ENCODE results near the gene EFCAB8.
A peak's percentile ranks its signal among the peaks of the same experiment; 100 is the strongest.

DNA sequence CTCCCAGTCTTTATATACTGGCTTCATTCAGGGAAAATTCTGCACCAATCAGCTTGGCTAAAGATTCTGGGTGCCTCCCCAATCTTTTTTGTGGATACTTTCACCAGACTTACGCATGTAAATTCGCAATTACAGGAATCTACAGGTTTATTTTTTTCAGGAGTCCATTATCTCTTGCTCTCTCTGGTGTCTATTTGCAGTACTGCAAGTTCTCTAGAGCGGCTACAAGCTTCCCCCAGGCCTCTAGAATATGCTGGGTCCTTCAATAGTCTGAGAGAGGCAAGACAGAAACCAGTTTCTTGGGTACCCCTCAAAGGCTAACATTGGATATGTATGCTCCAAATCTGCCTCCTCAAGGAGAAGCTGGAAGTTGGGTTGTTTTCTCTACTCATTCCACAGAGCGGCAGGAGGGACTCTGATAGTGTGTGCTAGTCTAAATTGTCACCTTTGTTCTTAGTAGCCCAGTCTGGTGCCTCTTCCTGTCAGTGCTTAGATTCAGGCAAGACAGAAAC lies 87.0 kb downstream of the EFCAB8 start:
- no peak for TF ChIP-seq POLR2A (IDR thresholded peaks at IDR 0.05)
- TF ChIP-seq, protein P1, sequence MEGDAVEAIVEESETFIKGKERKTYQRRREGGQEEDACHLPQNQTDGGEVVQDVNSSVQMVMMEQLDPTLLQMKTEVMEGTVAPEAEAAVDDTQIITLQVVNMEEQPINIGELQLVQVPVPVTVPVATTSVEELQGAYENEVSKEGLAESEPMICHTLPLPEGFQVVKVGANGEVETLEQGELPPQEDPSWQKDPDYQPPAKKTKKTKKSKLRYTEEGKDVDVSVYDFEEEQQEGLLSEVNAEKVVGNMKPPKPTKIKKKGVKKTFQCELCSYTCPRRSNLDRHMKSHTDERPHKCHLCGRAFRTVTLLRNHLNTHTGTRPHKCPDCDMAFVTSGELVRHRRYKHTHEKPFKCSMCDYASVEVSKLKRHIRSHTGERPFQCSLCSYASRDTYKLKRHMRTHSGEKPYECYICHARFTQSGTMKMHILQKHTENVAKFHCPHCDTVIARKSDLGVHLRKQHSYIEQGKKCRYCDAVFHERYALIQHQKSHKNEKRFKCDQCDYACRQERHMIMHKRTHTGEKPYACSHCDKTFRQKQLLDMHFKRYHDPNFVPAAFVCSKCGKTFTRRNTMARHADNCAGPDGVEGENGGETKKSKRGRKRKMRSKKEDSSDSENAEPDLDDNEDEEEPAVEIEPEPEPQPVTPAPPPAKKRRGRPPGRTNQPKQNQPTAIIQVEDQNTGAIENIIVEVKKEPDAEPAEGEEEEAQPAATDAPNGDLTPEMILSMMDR (IDR thresholded peaks at IDR 0.05), result peak in 10 of 12 donors; percentile 9 to 39 (median 27)

Measured in heart left ventricle (tissue), 13 donors.